ENCODE measurements around the gene SCTR.
"Not testable (repeated sequence)": the region's sequence is repeated elsewhere in the genome, so short reads cannot be mapped to it uniquely, and the experiment has no call there.

The SCTR gene

GRCh38 chr2:119405151-119405550 lies 119.1 kb downstream of the SCTR start:
- no peak for DNase-seq

- DNase-seq: not testable (repeated sequence)
Observed at GRCh38 chr2:119403618-119404017, 120.7 kb downstream of the SCTR start.

- DNase-seq: no peak
Observed at GRCh38 chr2:119402645-119403560, 121.4 kb downstream of the SCTR start.

GRCh38 chr2:119402106-119402505 lies 122.2 kb downstream of the SCTR start:
- DNase-seq: no peak

GRCh38 chr2:119397196-119397595 lies 127.1 kb downstream of the SCTR start:
- DNase-seq: no peak

GRCh38 chr2:119393971-119394748 lies 130.1 kb downstream of the SCTR start:
- DNase-seq: no peak

All from hippocampal formation (tissue), 2 donors.